Left renal cortex interstitium (tissue), 4 donors: ENCODE data around the gene ACSL5. TPM values are rescaled to one million over a fixed set of nuclear protein-coding genes. Genes with fewer than 3 reads are reported as not detected.
"Not testable (repeated sequence)": the region's sequence is repeated elsewhere in the genome, so short reads cannot be mapped to it uniquely, and the experiment has no call there.

Experiments
- DNase-seq, 4 donors: peaks; one replicate each; pipeline ENCODE4 v3.0.0-alpha.2; 2013; ENCODE audit warnings: low read depth in 4 of 4, low spot score in 2 of 4, missing footprints in 1 of 4
- polyA plus RNA-seq, 4 donors: library from polyadenylated mRNA; unstranded; fragments of 120-200 nt; gene quantifications; one replicate each; pipeline ENCODE4 v1.2.1, GENCODE V29; 2013; ENCODE audit not compliant: insufficient read length in 4 of 4

Gene ACSL5
- polyA plus RNA-seq, 4 donors, result 3.8 to 6.2 (median 5.0) TPM

DNA sequence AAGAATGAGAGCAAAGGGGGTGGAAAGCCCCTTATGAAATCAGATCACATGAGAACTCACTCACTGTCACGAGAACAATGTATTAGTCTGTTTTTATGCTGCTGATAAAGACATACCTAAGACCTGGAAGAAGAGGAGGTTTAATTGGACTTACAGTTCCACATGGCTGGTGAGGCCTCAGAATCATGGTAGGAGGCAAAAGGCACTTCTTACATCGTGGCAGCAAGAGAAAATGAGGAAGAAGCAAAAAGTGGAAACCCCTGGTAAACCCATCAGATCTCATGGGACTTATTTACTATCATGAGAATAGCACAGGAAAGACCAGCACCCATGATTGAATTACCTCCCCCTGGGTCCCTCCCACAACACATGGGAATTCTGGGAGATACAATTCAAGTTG is 32.9 kb downstream of the ACSL5 start:
- DNase-seq, result not testable (repeated sequence)

GRCh38 chr10:112407696-112408095 is 33.8 kb downstream of the ACSL5 start:
- DNase-seq, result no peak

DNA sequence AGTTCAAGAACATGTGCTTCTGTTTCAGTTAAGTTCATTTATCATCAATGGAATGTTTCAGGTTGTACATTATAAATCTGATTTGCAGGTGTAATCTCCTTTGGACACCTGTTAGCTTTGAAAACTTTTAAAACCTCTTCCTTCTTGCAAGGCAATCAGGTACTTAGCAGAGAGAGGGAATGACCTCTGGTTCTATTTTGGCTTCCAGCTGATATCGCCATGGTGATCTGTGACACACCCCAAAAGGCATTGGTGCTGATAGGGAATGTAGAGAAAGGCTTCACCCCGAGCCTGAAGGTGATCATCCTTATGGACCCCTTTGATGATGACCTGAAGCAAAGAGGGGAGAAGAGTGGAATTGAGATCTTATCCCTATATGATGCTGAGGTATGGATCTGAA is 35.4 kb downstream of the ACSL5 start:
- no peak for DNase-seq

DNA sequence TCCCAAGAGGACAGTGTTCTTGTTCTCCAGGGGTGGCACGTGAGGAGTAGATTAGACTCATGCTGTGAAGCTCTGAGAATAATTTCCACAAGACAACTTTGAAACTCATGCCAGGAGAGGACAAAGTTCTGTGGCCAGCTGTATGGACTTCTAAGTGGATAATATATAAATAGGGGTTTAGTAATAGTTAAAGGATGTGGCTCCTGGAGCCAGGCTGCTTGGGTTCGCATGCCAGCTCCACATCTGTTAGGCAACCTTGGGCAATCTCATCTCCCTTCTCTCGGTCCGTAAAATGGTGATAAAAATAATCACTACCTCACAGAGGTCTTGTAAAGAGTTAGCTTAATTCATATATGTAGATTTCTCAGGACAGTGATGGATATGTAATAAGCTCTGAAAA is 35.8 kb downstream of the ACSL5 start:
- DNase-seq, result no peak

GRCh38 chr10:112412696-112413095 is 38.8 kb downstream of the ACSL5 start:
- no peak for DNase-seq

DNA sequence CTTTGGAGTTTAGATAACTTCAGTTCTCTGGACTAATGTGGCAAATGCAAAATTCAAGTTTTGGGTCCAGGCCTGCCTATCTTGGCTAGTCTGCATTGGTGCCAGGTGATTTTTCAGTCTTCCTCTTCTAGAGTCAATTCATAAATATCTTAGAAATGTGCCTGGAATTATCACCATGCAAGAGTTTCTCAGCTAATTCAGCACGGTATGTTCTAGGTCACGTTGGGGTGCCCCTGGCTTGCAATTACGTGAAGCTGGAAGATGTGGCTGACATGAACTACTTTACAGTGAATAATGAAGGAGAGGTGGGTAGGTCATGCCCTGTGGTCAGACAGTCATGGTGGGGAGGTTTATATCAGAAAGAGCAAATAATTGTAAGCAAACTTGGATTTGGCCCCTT is 47.8 kb downstream of the ACSL5 start:
- no peak for DNase-seq

DNA sequence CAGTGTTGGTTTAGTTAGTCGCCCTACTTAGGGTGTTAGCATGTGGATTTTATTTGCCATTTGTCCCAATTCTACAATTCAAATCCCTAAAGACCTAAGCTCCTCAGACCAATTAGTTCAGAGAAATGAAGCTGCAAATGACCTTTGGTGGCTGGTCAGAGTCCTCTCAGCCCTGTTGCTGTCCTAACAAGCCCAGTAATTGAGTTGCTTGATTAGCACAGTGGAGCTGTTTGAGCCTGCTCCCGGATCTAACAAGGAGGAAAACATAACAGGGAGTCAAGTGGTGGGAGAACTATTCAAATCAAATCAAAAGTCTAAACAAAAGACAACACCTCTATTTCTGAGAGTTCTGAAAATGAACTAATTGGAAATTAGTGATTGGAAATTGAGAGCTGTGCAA is 50.7 kb downstream of the ACSL5 start:
- DNase-seq, result no peak

DNA sequence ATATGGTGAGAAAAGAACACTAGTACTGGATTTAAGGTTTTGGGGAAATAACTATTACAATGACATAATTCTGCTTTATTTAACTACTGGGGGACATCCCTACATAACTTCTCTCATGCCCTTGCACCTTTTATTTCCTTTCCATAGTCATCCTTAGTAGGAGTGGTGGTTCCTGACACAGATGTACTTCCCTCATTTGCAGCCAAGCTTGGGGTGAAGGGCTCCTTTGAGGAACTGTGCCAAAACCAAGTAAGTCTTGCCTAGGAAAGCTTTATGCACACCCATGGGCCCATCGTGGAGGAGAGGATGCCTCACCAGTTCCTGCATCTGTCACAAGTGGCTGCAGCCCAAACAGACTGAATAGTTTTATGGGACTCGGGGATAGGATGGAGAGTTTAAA is 52.2 kb downstream of the ACSL5 start:
- no peak for DNase-seq

- no peak for DNase-seq
Observed at GRCh38 chr10:112429147-112429546, 55.2 kb downstream of the ACSL5 start.

- DNase-seq, result no peak
Observed at GRCh38 chr10:112429654-112430230, 55.8 kb downstream of the ACSL5 start.

GRCh38 chr10:112433136-112433535 is 59.2 kb downstream of the ACSL5 start:
- no peak for DNase-seq

DNA sequence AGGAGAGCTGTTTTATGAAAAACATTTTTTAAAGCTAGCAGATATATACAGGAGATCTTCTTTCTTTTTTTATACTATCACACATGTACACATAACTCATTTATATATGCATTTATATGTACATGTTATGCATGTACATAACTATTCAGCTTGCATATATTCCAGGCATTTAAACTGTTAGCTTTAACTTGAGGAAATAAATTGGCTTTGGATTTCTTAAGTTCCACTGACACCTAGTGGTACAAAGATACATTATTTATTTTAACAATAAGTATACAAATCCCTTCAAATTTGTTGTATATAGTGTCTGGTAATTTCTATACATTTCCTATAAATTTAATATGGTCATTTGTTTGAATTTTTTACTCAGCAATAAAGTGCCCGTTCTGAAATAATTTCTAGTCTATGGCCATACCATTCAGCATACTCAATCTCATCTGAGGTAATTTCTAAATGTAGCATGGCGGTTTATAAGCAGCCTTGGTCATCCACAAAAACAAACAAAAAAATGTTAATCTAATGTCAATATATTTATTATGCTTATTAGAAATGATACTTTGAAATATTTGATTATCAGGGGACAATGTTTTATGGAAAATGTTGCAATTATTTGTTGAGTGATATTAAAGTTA is 61.2 kb downstream of the ACSL5 start:
- DNase-seq, result peak in 2 of 4 donors; percentile 1 to 12

GRCh38 chr10:112438356-112438755 is 64.4 kb downstream of the ACSL5 start:
- no peak for DNase-seq

GRCh38 chr10:112441520-112441919 is 67.6 kb downstream of the ACSL5 start:
- DNase-seq, result no peak

DNA sequence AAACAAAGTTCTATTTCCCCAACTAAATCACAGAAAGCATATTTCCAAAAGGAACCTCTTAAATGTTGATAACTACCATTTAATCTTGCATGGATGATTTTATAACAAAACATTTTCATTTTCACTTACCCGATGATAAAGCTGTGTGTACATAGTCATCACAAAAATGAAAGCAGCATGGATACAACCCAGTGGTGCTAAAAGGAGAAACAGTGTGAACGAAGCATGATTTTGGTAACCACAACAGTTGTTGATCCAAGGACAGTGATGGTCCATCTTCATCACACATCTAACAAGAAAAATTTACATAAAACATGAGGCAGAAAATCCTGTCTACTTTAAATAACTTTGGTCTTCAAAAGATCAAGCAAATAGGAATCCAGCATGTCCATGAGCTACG is 68.1 kb downstream of the ACSL5 start:
- no peak for DNase-seq

GRCh38 chr10:112446055-112446854 is 72.3 kb downstream of the ACSL5 start:
- no peak for DNase-seq

DNA sequence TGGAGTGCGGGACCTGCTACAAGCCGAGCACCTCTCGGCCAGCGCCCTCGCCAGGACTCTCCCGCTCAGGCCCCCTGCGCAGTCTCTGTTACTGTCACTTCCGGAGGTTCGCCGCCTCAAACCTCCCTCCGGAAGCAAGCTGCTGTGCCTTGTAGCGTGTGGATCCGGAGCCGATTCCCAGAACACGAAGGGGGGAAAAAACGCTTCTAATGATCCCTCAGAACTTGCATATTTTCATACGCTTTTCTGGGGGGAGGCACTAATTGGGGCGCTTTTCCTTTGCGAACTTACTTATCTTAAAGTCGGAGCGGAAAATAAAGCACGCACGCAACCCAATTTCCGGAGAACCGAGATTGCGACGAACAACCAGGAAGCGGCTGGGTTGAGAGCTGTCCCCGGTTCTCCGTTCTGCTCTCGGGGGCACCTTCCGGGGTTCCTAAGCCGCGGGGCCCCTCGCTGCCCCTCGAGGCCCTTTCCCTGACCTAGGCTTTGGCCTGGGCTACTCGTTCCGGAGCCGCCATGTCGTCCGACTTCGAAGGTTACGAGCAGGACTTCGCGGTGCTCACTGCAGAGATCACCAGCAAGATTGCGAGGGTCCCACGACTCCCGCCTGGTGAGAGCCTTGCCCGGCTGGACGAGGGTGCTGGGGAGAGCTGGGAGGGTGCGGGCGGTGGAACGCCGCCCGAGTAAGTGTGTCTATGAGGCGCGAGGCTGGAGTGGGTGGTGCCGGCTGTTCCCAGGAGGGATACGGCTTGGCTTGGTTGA is 73.1 kb downstream of the ACSL5 start, which contains the start of the genes VTI1A and ZDHHC6:
Gene VTI1A (plus strand): TSS at position 361 of the 765 bp plus-strand sequence. CDS start 159 bp downstream, at position 520.
Gene ZDHHC6 (minus strand): TSS at position 60 of the 765 bp plus-strand sequence. CDS start 1,478 bp downstream, outside the sequence.
- peak; percentile 77 to 95 (median 78) for DNase-seq

DNA sequence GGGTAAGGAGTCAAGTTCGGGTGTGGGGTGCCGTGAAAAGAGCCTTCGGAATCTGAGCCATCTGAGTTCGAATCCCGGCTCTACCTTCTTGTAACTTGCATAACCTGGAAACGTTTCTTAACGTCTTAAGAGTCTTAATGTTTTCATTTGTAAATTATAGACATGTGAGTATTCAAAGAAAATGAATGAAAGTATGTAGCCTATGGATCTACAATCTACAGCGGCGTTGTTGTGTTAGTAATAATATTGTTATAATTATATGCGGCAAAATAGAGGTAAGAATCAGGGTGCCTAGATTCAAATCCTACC is 73.7 kb downstream of the ACSL5 start:
- no peak for DNase-seq

DNA sequence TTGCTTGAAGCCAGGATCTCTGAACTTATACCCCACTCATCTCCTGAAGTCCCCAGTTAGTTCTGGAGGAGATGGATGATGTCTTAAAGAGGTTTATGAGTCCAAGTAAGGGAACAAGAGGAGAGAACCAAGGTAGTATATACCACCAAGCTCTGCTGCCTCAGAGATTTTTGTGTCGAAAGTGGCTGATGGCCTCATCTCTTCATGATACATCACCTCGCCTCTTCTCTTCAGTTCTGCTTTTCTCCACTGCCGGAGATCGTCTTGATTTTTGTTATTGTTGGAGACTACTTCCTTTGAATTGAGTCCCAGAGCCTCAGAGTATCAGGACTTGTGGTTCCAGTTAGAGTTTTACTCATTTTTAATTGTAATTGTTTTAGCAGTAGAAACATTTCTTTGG is 75.0 kb downstream of the ACSL5 start:
- DNase-seq, result no peak

GRCh38 chr10:112454910-112455779 is 81.2 kb downstream of the ACSL5 start:
- DNase-seq, result no peak
